Mucosa of rectum (tissue), 2 donors: ENCODE data around the gene SHISA5.
"Not testable (repeated sequence)": the region's sequence is repeated elsewhere in the genome, so short reads cannot be mapped to it uniquely, and the experiment has no call there.

Source experiments
- H3K27ac ChIP-seq, 2 donors: one replicate each; pipeline ENCODE4 v1.7.0; 2013; ENCODE audit warnings: inconsistent platforms in 2 of 2, low read depth in 2 of 2, low read length in 2 of 2
- H3K27me3 ChIP-seq, 2 donors: one replicate each; pipeline ENCODE4 v1.7.0; 2013; ENCODE audit warnings: low read length in 2 of 2; ENCODE audit not compliant: control insufficient read depth in 2 of 2, insufficient read depth in 2 of 2
- H3K36me3 ChIP-seq, 2 donors: one replicate each; pipeline ENCODE4 v1.7.0; 2013; ENCODE audit warnings: low read length in 2 of 2; ENCODE audit not compliant: control insufficient read depth in 2 of 2, insufficient read depth in 2 of 2
- H3K4me1 ChIP-seq, 2 donors: one replicate each; pipeline ENCODE4 v1.7.0; 2013; ENCODE audit warnings: low read length in 2 of 2, mild to moderate bottlenecking in 1 of 2; ENCODE audit not compliant: control insufficient read depth in 2 of 2, insufficient read depth in 2 of 2
- H3K4me3 ChIP-seq, 2 donors: one replicate each; pipeline ENCODE4 v1.7.0; 2013; ENCODE audit warnings: low read length in 2 of 2
- H3K9ac ChIP-seq, 2 donors: one replicate each; pipeline ENCODE4 v1.7.0; 2013; ENCODE audit warnings: low read length in 2 of 2, low read depth in 1 of 2, mild to moderate bottlenecking in 1 of 2
- H3K9me3 ChIP-seq, 2 donors: one replicate each; pipeline ENCODE4 v1.7.0; 2013; ENCODE audit warnings: low read length in 2 of 2; ENCODE audit not compliant: control insufficient read depth in 2 of 2
- donor health status: healthy.
- donor health status: Normal muscosa, but diverticular disease.

SHISA5 gene

DNA sequence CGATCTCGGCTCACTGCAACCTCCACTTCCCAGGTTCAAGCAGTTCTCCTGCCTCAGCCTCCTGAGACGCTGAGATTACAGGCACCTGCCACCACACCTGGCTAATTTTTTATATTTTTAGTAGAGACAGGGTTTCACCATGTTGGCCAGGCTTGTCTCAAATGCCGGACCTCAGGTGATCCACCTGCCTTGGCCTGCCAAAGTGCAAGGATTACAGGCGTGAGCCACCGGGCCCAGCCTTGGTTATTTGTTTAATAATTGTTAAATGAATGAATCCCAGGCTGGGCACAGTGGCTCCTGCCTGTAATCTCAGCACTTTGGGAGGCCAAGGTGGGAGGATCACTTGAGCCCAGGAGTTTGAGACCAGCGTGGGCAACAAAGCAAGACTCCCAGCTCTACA lies 42.2 kb downstream of the SHISA5 start:
- not testable (repeated sequence) for H3K9ac ChIP-seq, H3K27me3 ChIP-seq, H3K9me3 ChIP-seq, H3K4me3 ChIP-seq, H3K27ac ChIP-seq
- H3K36me3 ChIP-seq, result peaks cover 27 to 41% of the 10 kb centered on the region in 2 donors
- peaks cover 15 to 21% of the 10 kb centered on the region in 2 donors for H3K4me1 ChIP-seq

DNA sequence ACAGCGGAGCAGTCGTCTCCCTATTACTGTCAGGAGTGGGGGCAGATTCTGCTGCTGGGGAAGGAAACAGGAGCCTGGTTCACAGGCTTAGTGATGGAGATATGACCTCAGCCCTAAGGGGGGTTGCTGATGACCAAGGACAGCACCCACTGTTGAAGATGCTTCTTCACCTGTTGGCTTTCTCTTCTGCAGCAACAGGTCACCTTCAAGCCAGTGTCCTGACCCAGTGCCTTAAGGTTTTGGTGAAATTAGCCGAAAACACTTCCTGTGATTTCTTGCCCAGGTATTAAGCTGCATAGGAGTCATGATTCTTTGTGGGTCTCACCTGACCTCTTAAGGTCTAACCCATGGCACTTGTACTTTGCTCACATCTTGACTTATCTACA lies 43.5 kb downstream of the SHISA5 start:
- Histone ChIP-seq H3K9me3 (no peaks in the 10 kb centered on the region), H3K9ac (no peak overlapping the region), H3K36me3 (peaks cover 27 to 46% of the 10 kb centered on the region in 2 donors), H3K27me3 (no peaks in the 10 kb centered on the region), H3K27ac (no peak overlapping the region), H3K4me3 (no peak overlapping the region), H3K4me1 (peaks cover 7 to 9% of the 10 kb centered on the region in 2 donors)

DNA sequence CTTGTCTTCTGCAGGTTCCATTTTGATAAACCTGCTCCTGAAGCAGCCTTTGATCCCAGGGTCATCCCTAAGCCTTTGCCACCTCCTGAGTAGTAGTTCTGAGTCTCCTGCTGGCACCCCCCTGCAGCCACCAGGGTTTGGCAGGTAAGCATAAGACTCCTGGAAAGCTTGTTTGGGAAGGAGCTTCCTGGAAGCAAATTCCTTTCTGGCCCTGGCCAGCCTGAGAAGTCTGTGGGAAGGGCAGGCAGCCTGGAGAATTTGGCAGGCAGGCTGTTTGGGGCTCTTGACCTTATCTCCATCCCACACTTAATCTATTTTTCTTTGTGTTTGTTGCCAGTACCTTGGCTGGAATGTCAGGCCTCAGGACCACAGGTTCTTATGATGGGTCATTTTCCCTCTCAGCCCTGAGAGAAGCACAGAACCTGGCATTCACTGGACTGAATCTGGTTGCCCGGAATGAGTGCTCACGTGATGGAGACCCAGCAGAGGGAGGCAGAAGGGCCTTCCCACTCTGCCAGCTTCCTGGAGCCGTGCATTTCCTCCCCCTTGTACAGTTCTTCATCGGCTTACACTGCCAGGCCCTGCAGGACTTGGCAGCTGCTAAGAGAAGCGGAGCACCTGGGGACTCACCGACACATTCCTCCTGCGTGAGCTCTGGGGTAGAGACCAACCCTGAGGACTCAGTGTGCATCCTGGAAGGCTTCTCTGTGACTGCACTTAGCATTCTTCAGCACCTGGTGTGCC lies 44.0 kb downstream of the SHISA5 start:
- no peaks in the 10 kb centered on the region for H3K9me3 ChIP-seq
- H3K36me3 ChIP-seq, result peaks cover 27 to 46% of the 10 kb centered on the region in 2 donors
- H3K9ac ChIP-seq, result no peak overlapping the region
- no peak overlapping the region for H3K4me3 ChIP-seq
- H3K4me1 ChIP-seq, result peaks cover 2 to 4% of the 10 kb centered on the region in 2 donors
- H3K27ac ChIP-seq, result no peak overlapping the region
- H3K27me3 ChIP-seq, result no peaks in the 10 kb centered on the region

DNA sequence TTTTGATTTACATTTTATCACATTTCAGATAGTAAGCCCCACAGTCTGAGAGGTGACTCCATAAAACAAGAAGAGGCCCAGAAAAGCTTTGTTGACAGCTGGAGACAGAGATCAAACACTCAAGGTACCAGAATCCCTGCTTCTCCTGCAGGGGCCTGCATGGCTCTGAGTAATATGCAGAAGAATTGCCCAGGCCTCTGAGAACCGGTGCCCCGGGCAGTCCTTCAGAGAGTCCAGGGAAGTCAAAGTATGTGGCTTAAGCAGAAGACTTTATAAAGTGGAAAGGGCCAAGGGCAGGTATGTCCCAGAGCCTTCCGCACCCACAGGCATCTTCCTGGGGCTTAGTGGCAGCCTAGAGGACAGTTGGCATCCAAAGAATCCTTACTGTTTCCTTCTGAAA lies 44.6 kb downstream of the SHISA5 start:
- Histone ChIP-seq H3K4me1 (no peaks in the 10 kb centered on the region), H3K9me3 (no peaks in the 10 kb centered on the region), H3K27me3 (no peaks in the 10 kb centered on the region), H3K36me3 (peaks cover 27 to 49% of the 10 kb centered on the region in 2 donors), H3K27ac (no peak overlapping the region), H3K4me3 (no peak overlapping the region), H3K9ac (no peak overlapping the region)

DNA sequence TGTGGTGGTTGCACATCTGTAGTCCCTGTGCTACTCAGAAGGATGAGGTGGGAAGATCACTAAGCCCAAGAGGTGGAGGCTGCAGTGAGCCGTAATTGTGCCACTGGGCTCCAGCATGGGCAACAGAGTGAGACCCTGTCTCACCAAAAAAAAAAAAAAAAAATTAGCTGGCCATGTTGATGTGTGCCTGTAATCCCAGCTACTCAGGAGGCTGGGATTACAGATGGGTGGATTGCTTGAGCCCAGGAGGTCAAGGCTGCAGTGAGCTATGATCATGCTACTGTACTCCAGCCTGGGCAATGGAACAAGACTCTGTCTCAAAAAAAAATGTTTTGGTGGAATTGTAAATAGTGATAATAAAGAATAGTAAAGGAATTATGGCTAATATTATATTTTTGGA lies 47.5 kb downstream of the SHISA5 start:
- Histone ChIP-seq H3K4me3 (no peak overlapping the region), H3K27me3 (no peaks in the 10 kb centered on the region), H3K27ac (no peak overlapping the region), H3K9me3 (no peaks in the 10 kb centered on the region), H3K4me1 (no peaks in the 10 kb centered on the region), H3K9ac (no peak overlapping the region), H3K36me3 (peaks cover 35 to 48% of the 10 kb centered on the region in 2 donors)

DNA sequence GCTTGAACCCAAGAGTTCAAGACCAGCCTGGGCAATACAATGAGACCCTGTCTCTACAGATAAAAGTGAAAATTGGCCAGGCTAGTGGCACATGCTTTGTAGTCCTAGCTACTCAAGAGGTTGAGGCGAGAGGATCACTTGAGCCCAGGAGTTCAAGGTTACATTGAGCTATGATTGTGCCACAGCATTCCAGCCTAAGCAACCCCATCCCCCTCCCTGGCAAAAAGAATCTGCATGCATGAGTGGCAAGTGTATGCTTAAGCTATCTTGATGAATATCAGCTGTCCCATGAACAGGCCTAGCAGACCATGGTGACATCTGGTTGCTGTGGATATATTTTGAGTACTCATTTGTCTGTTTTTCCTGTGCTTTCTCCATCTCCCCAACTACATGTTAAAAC lies 52.7 kb downstream of the SHISA5 start:
- Histone ChIP-seq H3K4me3 (no peak overlapping the region), H3K9ac (no peak overlapping the region), H3K27me3 (no peaks in the 10 kb centered on the region), H3K4me1 (peaks cover 8 to 10% of the 10 kb centered on the region in 2 donors), H3K36me3 (peaks cover 8 to 12% of the 10 kb centered on the region in 2 donors), H3K27ac (no peak overlapping the region), H3K9me3 (no peaks in the 10 kb centered on the region)

DNA sequence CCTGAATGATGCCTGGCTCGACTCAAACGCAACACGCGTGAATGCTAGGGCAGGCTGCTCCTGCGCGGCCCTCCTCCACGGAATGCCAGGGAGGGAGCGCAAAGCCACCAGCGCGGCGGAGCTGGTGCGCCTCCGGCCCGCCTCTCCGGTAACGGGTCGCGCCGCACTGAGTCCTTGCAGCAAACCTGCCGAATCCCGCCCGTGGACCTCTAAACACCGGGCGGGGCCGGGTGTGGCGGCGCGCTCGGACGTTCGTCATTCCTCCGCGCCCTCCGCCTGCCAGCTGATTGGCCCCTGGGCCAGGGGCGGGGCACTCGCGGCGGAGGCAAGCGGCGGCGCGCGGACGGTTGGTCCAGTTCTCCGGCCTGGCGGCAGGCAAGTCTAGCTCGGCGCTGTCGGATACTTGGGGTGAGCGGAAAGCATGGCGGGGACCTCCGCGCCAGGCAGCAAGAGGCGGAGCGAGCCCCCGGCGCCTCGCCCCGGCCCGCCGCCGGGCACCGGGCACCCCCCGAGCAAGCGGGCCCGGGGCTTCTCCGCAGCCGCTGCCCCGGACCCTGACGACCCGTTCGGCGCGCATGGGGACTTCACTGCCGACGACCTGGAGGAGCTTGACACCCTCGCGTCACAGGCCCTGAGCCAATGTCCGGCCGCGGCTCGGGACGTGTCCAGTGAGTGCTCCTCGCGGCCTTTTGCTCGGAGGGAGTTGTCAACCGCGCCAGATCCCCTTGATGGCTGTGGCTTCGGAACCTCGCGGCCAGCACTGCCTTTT lies 57.4 kb downstream of the SHISA5 start, which contains the start of gene ATRIP:
Gene ATRIP (plus strand): TSS at position 313 of the 769 bp plus-strand sequence. CDS start 109 bp downstream, at position 422.
- H3K9ac ChIP-seq, result peak within 1 kb of the TSS; percentile 89 to 95
- H3K36me3 ChIP-seq, result peaks cover 5 to 18% of the 10 kb centered on the region in 2 donors
- peak within 1 kb of the TSS; percentile 87 to 96 for H3K4me3 ChIP-seq
- peak within 1 kb of the TSS; percentile 85 to 91 for H3K27ac ChIP-seq
- peaks cover 18 to 19% of the 10 kb centered on the region in 2 donors for H3K4me1 ChIP-seq
- H3K9me3 ChIP-seq, result no peaks in the 10 kb centered on the region
- no peaks in the 10 kb centered on the region for H3K27me3 ChIP-seq

DNA sequence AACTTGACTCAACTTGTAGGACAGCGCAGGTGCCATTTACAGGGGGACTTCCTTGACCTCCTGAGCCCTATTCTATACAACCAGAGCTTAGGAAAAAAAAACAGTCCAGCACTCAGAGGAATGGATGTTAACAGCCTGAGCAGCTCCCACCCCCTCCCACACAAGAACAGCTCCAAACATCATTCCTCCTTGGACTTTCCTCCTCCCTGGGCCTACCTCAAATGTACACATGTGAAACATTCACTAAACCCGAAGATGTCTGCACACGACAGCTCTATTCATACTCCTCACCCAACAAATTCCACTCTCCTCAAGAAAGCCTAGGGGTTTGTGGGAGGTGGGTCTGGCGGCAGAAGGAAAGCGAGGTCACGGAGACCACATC lies 57.9 kb downstream of the SHISA5 start:
- peak overlapping the region; percentile 87 to 96 for H3K4me3 ChIP-seq
- no peaks in the 10 kb centered on the region for H3K27me3 ChIP-seq
- H3K27ac ChIP-seq, result peak overlapping the region; percentile 85 to 91
- H3K9me3 ChIP-seq, result no peaks in the 10 kb centered on the region
- H3K36me3 ChIP-seq, result peaks cover 5 to 19% of the 10 kb centered on the region in 2 donors
- peaks cover 23% of the 10 kb centered on the region in 2 donors for H3K4me1 ChIP-seq
- peak overlapping the region; percentile 89 to 95 for H3K9ac ChIP-seq

DNA sequence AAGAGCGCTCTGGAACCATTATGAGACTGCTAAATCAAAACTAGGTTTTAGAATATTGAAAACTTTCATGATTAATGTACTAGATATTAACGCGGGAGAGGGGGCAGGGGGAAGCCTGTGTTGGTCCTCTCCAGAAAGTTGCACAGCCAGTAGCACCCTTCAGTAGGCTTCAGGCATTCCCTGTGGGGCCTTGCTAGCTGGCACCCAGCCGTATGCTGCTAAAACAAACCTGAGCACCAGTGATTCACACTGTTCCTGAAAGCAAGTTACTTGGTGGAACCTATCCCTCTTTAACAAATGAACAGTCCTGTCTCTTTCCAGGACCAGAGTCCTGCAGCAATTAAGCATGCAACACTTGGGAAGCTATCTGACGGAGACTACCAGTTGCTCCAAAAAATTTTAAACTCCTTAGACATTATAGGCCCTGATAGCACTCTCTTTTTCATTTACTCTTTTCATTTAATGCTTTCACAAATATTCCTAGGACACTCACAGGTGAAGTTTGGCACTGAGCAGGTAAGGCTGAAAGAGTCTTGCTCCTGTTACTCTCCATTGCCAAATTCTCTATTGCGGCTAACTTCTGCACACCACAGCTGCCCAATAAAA lies 58.6 kb downstream of the SHISA5 start:
- peaks cover 23% of the 10 kb centered on the region in 2 donors for H3K4me1 ChIP-seq
- no peak overlapping the region for H3K9ac ChIP-seq
- no peaks in the 10 kb centered on the region for H3K9me3 ChIP-seq
- H3K27ac ChIP-seq, result peak overlapping the region in 1 of 2 donors; percentile 91
- H3K27me3 ChIP-seq, result no peaks in the 10 kb centered on the region
- peak overlapping the region in 1 of 2 donors; percentile 96 for H3K4me3 ChIP-seq
- H3K36me3 ChIP-seq, result peaks cover 5 to 19% of the 10 kb centered on the region in 2 donors

DNA sequence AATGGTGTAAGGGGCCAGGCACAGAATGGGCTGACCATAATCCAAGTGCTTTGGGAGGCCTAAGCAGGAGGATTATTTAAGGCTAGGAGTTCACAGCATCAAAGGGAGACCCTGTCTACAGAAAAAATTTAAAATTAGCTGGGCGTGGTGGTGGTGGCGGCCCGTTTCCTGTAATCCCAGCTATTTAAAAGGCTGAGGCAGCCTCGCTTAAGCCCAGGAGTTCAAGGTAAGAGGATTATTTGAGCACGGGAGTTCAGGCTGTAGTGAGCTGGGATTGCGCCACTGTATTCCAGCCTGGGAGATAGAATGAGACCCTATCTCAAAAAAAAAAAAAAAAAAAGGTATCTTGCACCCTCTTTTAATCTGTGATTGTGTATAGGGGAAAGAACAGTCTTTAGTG lies 62.0 kb downstream of the SHISA5 start:
- Histone ChIP-seq H3K4me1 (peaks cover 19 to 21% of the 10 kb centered on the region in 2 donors), H3K4me3 (no peak overlapping the region), H3K27me3 (no peaks in the 10 kb centered on the region), H3K27ac (no peak overlapping the region), H3K36me3 (peaks cover 5 to 19% of the 10 kb centered on the region in 2 donors), H3K9ac (no peak overlapping the region), H3K9me3 (no peaks in the 10 kb centered on the region)
